Astrocyte (in vitro differentiated cells and primary cell): ENCODE data around the gene DCP1B. TPM values are rescaled to one million over a fixed set of nuclear protein-coding genes. Genes with fewer than 3 reads are reported as not detected.
A peak's percentile ranks its signal among the peaks of the same experiment; 100 is the strongest.

Experiments used
- DNase-seq: peaks from one replicate; pipeline ENCODE4 v3.0.0-alpha.2; 2010; ENCODE audit warnings: low read depth
- FAIRE-seq: peaks from 2 replicates; lab custom pipeline; 2011; peaks lifted over from hg19 to GRCh38; lab: Jason Lieb, UNC
- H2AFZ ChIP-seq: 2 replicates; pipeline ENCODE4 v1.6.0; 2012; ENCODE audit warnings: low read depth, low read length, inconsistent platforms
- H3K27ac ChIP-seq: 2 replicates; pipeline ENCODE4 v1.5.1; 2011; ENCODE audit warnings: low read depth, low read length, inconsistent platforms
- H3K27me3 ChIP-seq: 2 replicates; pipeline ENCODE4 v1.6.0; 2011; ENCODE audit warnings: low read length, inconsistent platforms; ENCODE audit not compliant: insufficient read depth
- H3K36me3 ChIP-seq: 2 replicates; pipeline ENCODE4 v1.5.1; 2011; ENCODE audit warnings: low read length, inconsistent platforms; ENCODE audit not compliant: insufficient read depth
- H3K4me1 ChIP-seq: 2 replicates; pipeline ENCODE4 v1.5.1; 2011; ENCODE audit warnings: low read length, inconsistent platforms; ENCODE audit not compliant: insufficient read depth
- H3K4me2 ChIP-seq: 2 replicates; pipeline ENCODE4 v1.6.0; 2012; ENCODE audit warnings: low read length, inconsistent platforms
- H3K4me3 ChIP-seq: 2 replicates; pipeline ENCODE4 v1.5.1; 2011; ENCODE audit warnings: low read depth, mild to moderate bottlenecking, low read length, inconsistent platforms; ENCODE audit not compliant: insufficient read depth
- H3K79me2 ChIP-seq: 2 replicates; pipeline ENCODE4 v1.6.0; 2012; ENCODE audit warnings: mild to moderate bottlenecking, low read length, inconsistent platforms; ENCODE audit not compliant: insufficient read depth
- H3K9ac ChIP-seq: 2 replicates; pipeline ENCODE4 v1.6.0; 2012; ENCODE audit warnings: mild to moderate bottlenecking, low read length, inconsistent platforms
- H3K9me3 ChIP-seq: 2 replicates; pipeline ENCODE4 v1.5.1; 2012; ENCODE audit warnings: low read depth, mild to moderate bottlenecking, low read length, inconsistent platforms; ENCODE audit not compliant: insufficient read depth
- H4K20me1 ChIP-seq: 2 replicates; pipeline ENCODE4 v1.6.0; 2012; ENCODE audit warnings: low read length, inconsistent platforms; ENCODE audit not compliant: insufficient read depth
- H3K27ac Mint-ChIP-seq: one replicate; pipeline ENCODE4 v1.8.0; 2021; ENCODE audit warnings: mild to moderate bottlenecking, mixed read lengths; ENCODE audit not compliant: unreplicated experiment
- H3K27me3 Mint-ChIP-seq: one replicate; pipeline ENCODE4 v1.8.0; 2021; ENCODE audit warnings: low read depth, mixed read lengths; ENCODE audit not compliant: unreplicated experiment
- H3K36me3 Mint-ChIP-seq: one replicate; pipeline ENCODE4 v1.8.0; 2021; ENCODE audit warnings: low read depth, mixed read lengths; ENCODE audit not compliant: unreplicated experiment
- H3K4me1 Mint-ChIP-seq: one replicate; pipeline ENCODE4 v1.8.0; 2021; ENCODE audit warnings: low read depth, mixed read lengths; ENCODE audit not compliant: unreplicated experiment
- H3K4me3 Mint-ChIP-seq: one replicate; pipeline ENCODE4 v1.8.0; 2021; ENCODE audit warnings: mild to moderate bottlenecking, moderate library complexity, mixed read lengths; ENCODE audit not compliant: unreplicated experiment
- H3K9me3 Mint-ChIP-seq: one replicate; pipeline ENCODE4 v1.8.0; 2021; ENCODE audit warnings: mild to moderate bottlenecking, mixed read lengths; ENCODE audit not compliant: unreplicated experiment
- EZH2 ChIP-seq: IDR thresholded peaks from 2 replicates; pipeline ENCODE4 v1.6.1; 2012; ENCODE audit warnings: mild to moderate bottlenecking, low read length, inconsistent platforms; ENCODE audit not compliant: insufficient read depth
- total RNA-seq: library from RNA; stranded (reverse); gene quantifications from 2 replicates; pipeline ENCODE4 v1.2.1, GENCODE V29; 2021
- TF ChIP-seq, protein P1 (sequence below): IDR thresholded peaks from 2 replicates; pipeline ENCODE4 v1.5.1; 2011; ENCODE audit warnings: low read depth, mild to moderate bottlenecking, inconsistent platforms, low read length, moderate library complexity; ENCODE audit not compliant: insufficient read depth

Gene DCP1B
- total RNA-seq, 1 donor from 2014 or later = 13.1 TPM

DNA sequence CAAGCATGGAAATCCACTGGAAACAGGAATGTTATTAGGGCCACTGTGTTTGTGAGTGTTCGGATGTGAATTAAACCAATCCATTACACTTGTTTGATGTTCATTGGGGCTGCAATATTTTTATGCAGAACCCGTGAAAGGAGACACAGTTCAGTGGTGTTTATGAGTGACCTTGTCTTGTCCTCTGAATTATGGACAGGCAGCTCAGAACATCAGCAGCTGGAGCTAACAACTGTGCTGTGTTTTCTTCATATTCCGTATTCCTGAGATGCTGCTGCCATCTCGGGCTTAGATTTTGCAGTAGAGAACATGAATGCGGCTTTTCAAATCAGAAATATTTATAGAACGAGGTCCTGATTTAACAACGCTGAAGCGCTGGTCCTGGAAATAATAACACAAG, 28.2 kb upstream of the DCP1B start:
- no peak for DNase-seq
- no peaks in the 10 kb centered on the region for H3K79me2 ChIP-seq
- TF ChIP-seq, protein P1, sequence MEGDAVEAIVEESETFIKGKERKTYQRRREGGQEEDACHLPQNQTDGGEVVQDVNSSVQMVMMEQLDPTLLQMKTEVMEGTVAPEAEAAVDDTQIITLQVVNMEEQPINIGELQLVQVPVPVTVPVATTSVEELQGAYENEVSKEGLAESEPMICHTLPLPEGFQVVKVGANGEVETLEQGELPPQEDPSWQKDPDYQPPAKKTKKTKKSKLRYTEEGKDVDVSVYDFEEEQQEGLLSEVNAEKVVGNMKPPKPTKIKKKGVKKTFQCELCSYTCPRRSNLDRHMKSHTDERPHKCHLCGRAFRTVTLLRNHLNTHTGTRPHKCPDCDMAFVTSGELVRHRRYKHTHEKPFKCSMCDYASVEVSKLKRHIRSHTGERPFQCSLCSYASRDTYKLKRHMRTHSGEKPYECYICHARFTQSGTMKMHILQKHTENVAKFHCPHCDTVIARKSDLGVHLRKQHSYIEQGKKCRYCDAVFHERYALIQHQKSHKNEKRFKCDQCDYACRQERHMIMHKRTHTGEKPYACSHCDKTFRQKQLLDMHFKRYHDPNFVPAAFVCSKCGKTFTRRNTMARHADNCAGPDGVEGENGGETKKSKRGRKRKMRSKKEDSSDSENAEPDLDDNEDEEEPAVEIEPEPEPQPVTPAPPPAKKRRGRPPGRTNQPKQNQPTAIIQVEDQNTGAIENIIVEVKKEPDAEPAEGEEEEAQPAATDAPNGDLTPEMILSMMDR = no peak
- TF ChIP-seq EZH2 = no peak
- Mint-ChIP-seq H3K4me1 (no peaks in the 10 kb centered on the region), H3K4me3 (no peak overlapping the region), H3K9me3 (no peaks in the 10 kb centered on the region), H3K27ac (no peak overlapping the region), H3K27me3 (peaks cover 40% of the 10 kb centered on the region), H3K36me3 (no peaks in the 10 kb centered on the region)
- H3K9ac ChIP-seq = no peak overlapping the region
- H3K36me3 ChIP-seq = no peaks in the 10 kb centered on the region
- peaks cover 3% of the 10 kb centered on the region for H3K4me1 ChIP-seq
- peaks cover 64% of the 10 kb centered on the region for H3K27me3 ChIP-seq
- H3K4me3 ChIP-seq = no peak overlapping the region
- FAIRE-seq = no peak
- no peaks in the 10 kb centered on the region for H3K9me3 ChIP-seq
- H3K27ac ChIP-seq = no peak overlapping the region
- H2AFZ ChIP-seq = no peak overlapping the region
- no peak overlapping the region for H3K4me2 ChIP-seq
- H4K20me1 ChIP-seq = no peaks in the 10 kb centered on the region

DNA sequence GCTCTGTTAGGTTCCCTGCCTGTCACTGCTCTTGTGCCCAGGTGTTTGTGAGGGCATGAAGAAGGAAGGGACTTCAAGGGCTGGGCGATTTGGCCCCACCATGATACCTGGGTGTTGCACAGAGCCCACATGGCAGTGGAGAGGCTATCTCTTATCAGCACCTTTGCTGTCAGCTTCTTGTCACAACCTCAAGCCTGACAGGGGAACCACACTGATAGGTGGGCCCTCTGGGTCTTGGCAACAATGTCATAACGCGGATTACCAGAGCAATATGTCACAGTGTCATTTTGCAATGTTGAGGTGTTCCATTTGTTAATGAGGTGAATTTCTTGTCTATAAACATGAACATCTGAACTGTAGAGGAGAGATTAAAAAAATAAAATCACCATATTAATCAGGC, 25.6 kb upstream of the DCP1B start:
- Mint-ChIP-seq H3K4me1 (no peaks in the 10 kb centered on the region), H3K4me3 (no peak overlapping the region), H3K36me3 (no peaks in the 10 kb centered on the region), H3K9me3 (no peaks in the 10 kb centered on the region), H3K27ac (no peak overlapping the region), H3K27me3 (peaks cover 32% of the 10 kb centered on the region)
- Histone ChIP-seq H3K27me3 (peaks cover 73% of the 10 kb centered on the region), H3K79me2 (no peaks in the 10 kb centered on the region), H3K4me1 (peaks cover 3% of the 10 kb centered on the region), H2AFZ (no peak overlapping the region), H4K20me1 (no peaks in the 10 kb centered on the region), H3K4me3 (no peak overlapping the region), H3K9me3 (no peaks in the 10 kb centered on the region), H3K27ac (no peak overlapping the region), H3K36me3 (no peaks in the 10 kb centered on the region), H3K9ac (no peak overlapping the region), H3K4me2 (no peak overlapping the region)
- no peak for TF ChIP-seq EZH2
- TF ChIP-seq, protein P1 = no peak
- FAIRE-seq (no peak), DNase-seq (no peak)

DNA sequence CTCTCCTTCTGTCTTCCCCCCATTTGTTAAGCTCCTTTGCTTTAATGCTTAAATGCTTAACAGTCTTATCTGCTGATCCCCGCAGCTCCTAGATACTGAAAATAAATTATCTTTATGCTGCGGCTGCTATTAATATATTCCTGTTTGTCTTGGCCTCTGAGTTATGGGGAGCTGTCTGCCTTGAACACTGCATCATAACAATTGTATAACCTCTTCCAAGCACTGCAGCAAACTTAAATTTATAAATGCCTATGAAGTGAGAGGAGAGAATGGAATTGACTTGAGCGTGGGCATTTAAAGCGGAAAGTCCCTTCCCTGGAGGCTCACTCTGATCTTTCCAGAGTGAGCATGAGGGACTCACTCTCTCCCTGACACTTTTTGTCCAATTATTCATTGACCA, 23.1 kb upstream of the DCP1B start:
- H3K9ac ChIP-seq = no peak overlapping the region
- Mint-ChIP-seq H3K9me3 (no peaks in the 10 kb centered on the region), H3K4me1 (no peaks in the 10 kb centered on the region), H3K36me3 (no peaks in the 10 kb centered on the region), H3K27me3 (peaks cover 31% of the 10 kb centered on the region), H3K4me3 (no peak overlapping the region), H3K27ac (no peak overlapping the region)
- no peaks in the 10 kb centered on the region for H3K79me2 ChIP-seq
- no peaks in the 10 kb centered on the region for H3K36me3 ChIP-seq
- no peak overlapping the region for H3K27ac ChIP-seq
- TF ChIP-seq EZH2 = no peak
- TF ChIP-seq, protein P1 = no peak
- no peak overlapping the region for H2AFZ ChIP-seq
- H3K4me3 ChIP-seq = no peak overlapping the region
- FAIRE-seq (no peak), DNase-seq (peak; percentile 39)
- no peak overlapping the region for H3K4me2 ChIP-seq
- H3K4me1 ChIP-seq = no peaks in the 10 kb centered on the region
- no peaks in the 10 kb centered on the region for H4K20me1 ChIP-seq
- H3K9me3 ChIP-seq = no peaks in the 10 kb centered on the region
- H3K27me3 ChIP-seq = peaks cover 67% of the 10 kb centered on the region
